Tibial nerve (tissue), 3 donors: ENCODE measurements around the gene C11orf65.

Source experiments
- POLR2A ChIP-seq, 2 donors: fragments of 450-650 bp; IDR thresholded peaks; one replicate each; pipeline ENCODE4 v1.6.1; 2017; ENCODE audit warnings: antibody characterized with exemption in 2 of 2, mild to moderate bottlenecking in 2 of 2, moderate library complexity in 2 of 2
- TF ChIP-seq, protein P1 (sequence below), 5 experiments: fragments of 200-600 bp in 3 of 5; fragments of 450-650 bp in 2 of 5; sonication (generic) in 3 of 5; IDR thresholded peaks; one replicate each; pipeline ENCODE4 v1.5.1; 2016 to 2019; ENCODE audit warnings: antibody characterized with exemption in 5 of 5, mild to moderate bottlenecking in 3 of 5, moderate library complexity in 2 of 5

DNA sequence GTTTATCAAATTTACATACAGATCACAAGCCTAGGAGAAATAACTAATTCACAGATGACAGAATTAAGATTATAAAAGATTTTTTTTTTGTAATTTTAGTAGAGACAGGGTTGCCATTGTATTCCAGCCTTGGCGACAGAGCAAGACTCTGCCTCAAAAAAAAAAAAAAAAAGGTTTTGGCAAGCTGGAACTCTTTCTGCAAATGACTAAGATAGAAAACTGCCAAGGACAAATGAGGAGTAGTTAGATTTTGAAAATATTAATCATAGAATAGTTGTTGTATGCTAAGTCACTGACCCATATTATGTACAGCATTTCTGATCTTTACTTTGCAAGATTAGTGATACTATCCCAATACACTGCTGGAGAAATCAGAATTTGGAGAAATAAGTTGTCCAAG lies 99.2 kb downstream of the C11orf65 start:
- TF ChIP-seq, protein P1, sequence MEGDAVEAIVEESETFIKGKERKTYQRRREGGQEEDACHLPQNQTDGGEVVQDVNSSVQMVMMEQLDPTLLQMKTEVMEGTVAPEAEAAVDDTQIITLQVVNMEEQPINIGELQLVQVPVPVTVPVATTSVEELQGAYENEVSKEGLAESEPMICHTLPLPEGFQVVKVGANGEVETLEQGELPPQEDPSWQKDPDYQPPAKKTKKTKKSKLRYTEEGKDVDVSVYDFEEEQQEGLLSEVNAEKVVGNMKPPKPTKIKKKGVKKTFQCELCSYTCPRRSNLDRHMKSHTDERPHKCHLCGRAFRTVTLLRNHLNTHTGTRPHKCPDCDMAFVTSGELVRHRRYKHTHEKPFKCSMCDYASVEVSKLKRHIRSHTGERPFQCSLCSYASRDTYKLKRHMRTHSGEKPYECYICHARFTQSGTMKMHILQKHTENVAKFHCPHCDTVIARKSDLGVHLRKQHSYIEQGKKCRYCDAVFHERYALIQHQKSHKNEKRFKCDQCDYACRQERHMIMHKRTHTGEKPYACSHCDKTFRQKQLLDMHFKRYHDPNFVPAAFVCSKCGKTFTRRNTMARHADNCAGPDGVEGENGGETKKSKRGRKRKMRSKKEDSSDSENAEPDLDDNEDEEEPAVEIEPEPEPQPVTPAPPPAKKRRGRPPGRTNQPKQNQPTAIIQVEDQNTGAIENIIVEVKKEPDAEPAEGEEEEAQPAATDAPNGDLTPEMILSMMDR (IDR thresholded peaks at IDR 0.05), result no peak
- no peak for TF ChIP-seq POLR2A (IDR thresholded peaks at IDR 0.05)
